Ectodermal cell (in vitro differentiated cells): Measurements from ENCODE around the gene ACTG1.

Experiments
- H3K27ac ChIP-seq: 2 replicates; pipeline ENCODE4 v1.7.0; 2013; ENCODE audit warnings: mild to moderate bottlenecking, low read depth, low read length; ENCODE audit not compliant: insufficient read depth, poor library complexity, severe bottlenecking
- H3K27me3 ChIP-seq: 2 replicates; pipeline ENCODE4 v1.7.0; 2013; ENCODE audit warnings: mild to moderate bottlenecking, low read length; ENCODE audit not compliant: insufficient read depth, control insufficient read depth, poor library complexity, severe bottlenecking
- H3K36me3 ChIP-seq: one replicate; pipeline ENCODE4 v1.7.0; 2013; ENCODE audit warnings: low read length; ENCODE audit not compliant: control insufficient read depth, insufficient read depth
- H3K4me1 ChIP-seq: one replicate; pipeline ENCODE4 v1.7.0; 2013; ENCODE audit warnings: low read length; ENCODE audit not compliant: control insufficient read depth, insufficient read depth
- H3K4me3 ChIP-seq: 2 replicates; pipeline ENCODE4 v1.7.0; 2013; ENCODE audit warnings: low read depth, low read length, control low read depth; ENCODE audit not compliant: insufficient read depth
- H3K9me3 ChIP-seq: 2 replicates; pipeline ENCODE4 v1.7.0; 2013; ENCODE audit warnings: mild to moderate bottlenecking, low read length, moderate library complexity; ENCODE audit not compliant: control insufficient read depth
- WGBS, 2 experiments: methylation state at CpG; one replicate each; pipeline ENCODE4 v1.1.7; 2013; ENCODE audit warnings: missing lambda C conversion rate in 2 of 2; 5-methylcytosine and 5-hydroxymethylcytosine counted together

The ACTG1 gene

GRCh38 chr17:81552244-81553017 is 39.8 kb upstream of the ACTG1 start, which contains the start of gene FAAP100:
FAAP100 (minus strand) TSS chr17:81552353; CDS start chr17:81552330, 23 bp downstream.
- 0 to 1% methylated on average over 85 of the region's 85 CpGs for WGBS, 2 experiments
- no peaks in the 10 kb centered on the region for H3K27me3 ChIP-seq
- H3K36me3 ChIP-seq, result peaks cover 13% of the 10 kb centered on the region
- no peaks in the 10 kb centered on the region for H3K9me3 ChIP-seq
- H3K27ac ChIP-seq, result no peak within 1 kb of the TSS
- H3K4me1 ChIP-seq, result peaks cover 11% of the 10 kb centered on the region
- peak within 1 kb of the TSS; percentile 79 for H3K4me3 ChIP-seq

GRCh38 chr17:81551458-81552243 is 39.1 kb upstream of the ACTG1 start:
- H3K4me1 ChIP-seq, result peaks cover 11% of the 10 kb centered on the region
- 4 to 5% methylated on average over 69 of the region's 69 CpGs for WGBS, 2 experiments

GRCh38 chr17:81550830-81551457 is 38.3 kb upstream of the ACTG1 start:
- Histone ChIP-seq H3K4me1 (peaks cover 11% of the 10 kb centered on the region), H3K9me3 (no peaks in the 10 kb centered on the region), H3K4me3 (peak overlapping the region; percentile 79), H3K36me3 (peaks cover 16% of the 10 kb centered on the region), H3K27ac (no peak overlapping the region), H3K27me3 (no peaks in the 10 kb centered on the region)
- WGBS, 2 experiments, result 91% methylated on average over 27 of the region's 27 CpGs

More at GRCh38 chr17:81551458-81552243, 39.1 kb upstream of the ACTG1 start:
- Histone ChIP-seq H3K36me3 (peaks cover 17% of the 10 kb centered on the region), H3K4me3 (peak overlapping the region; percentile 79), H3K27ac (no peak overlapping the region), H3K27me3 (no peaks in the 10 kb centered on the region), H3K9me3 (no peaks in the 10 kb centered on the region)

- Histone ChIP-seq H3K4me3 (no peak overlapping the region), H3K27me3 (no peaks in the 10 kb centered on the region), H3K27ac (no peak overlapping the region), H3K4me1 (peaks cover 11% of the 10 kb centered on the region), H3K36me3 (peaks cover 20% of the 10 kb centered on the region), H3K9me3 (no peaks in the 10 kb centered on the region)
- WGBS, 2 experiments, result 96 to 97% methylated on average over 15 of the region's 15 CpGs
Measured at GRCh38 chr17:81550285-81550684, 37.7 kb upstream of the ACTG1 start.

GRCh38 chr17:81549826-81550225 is 37.2 kb upstream of the ACTG1 start:
- H3K36me3 ChIP-seq, result peaks cover 20% of the 10 kb centered on the region

GRCh38 chr17:81549031-81549557 is 36.5 kb upstream of the ACTG1 start:
- 93 to 96% methylated on average over 16 of the region's 16 CpGs for WGBS, 2 experiments
- peaks cover 20% of the 10 kb centered on the region for H3K36me3 ChIP-seq

More at GRCh38 chr17:81549826-81550225, 37.2 kb upstream of the ACTG1 start:
- H3K4me1 ChIP-seq, result peaks cover 11% of the 10 kb centered on the region
- no peak overlapping the region for H3K27ac ChIP-seq
- no peaks in the 10 kb centered on the region for H3K27me3 ChIP-seq
- WGBS, 2 experiments, result 92 to 95% methylated on average over 8 of the region's 8 CpGs
- no peak overlapping the region for H3K4me3 ChIP-seq
- no peaks in the 10 kb centered on the region for H3K9me3 ChIP-seq

GRCh38 chr17:81547614-81547982 is 35.0 kb upstream of the ACTG1 start:
- peaks cover 5% of the 10 kb centered on the region for H3K4me1 ChIP-seq
- WGBS, 2 experiments, result 89% methylated on average over 14 of the region's 14 CpGs

More at GRCh38 chr17:81549031-81549557, 36.5 kb upstream of the ACTG1 start:
- Histone ChIP-seq H3K4me3 (no peak overlapping the region), H3K4me1 (peaks cover 11% of the 10 kb centered on the region), H3K27ac (no peak overlapping the region), H3K9me3 (no peaks in the 10 kb centered on the region), H3K27me3 (no peaks in the 10 kb centered on the region)

GRCh38 chr17:81546906-81547613 is 34.5 kb upstream of the ACTG1 start:
- Histone ChIP-seq H3K27me3 (no peaks in the 10 kb centered on the region), H3K27ac (no peak overlapping the region), H3K36me3 (peaks cover 20% of the 10 kb centered on the region), H3K4me1 (peaks cover 5% of the 10 kb centered on the region), H3K9me3 (no peaks in the 10 kb centered on the region), H3K4me3 (no peak overlapping the region)
- WGBS, 2 experiments, result 92 to 93% methylated on average over 36 of the region's 36 CpGs

More at GRCh38 chr17:81547614-81547982, 35.0 kb upstream of the ACTG1 start:
- Histone ChIP-seq H3K4me3 (no peak overlapping the region), H3K36me3 (peaks cover 20% of the 10 kb centered on the region), H3K27ac (no peak overlapping the region), H3K27me3 (no peaks in the 10 kb centered on the region), H3K9me3 (no peaks in the 10 kb centered on the region)

GRCh38 chr17:81545160-81545949 is 32.8 kb upstream of the ACTG1 start:
- Histone ChIP-seq H3K4me1 (no peaks in the 10 kb centered on the region), H3K27me3 (no peaks in the 10 kb centered on the region), H3K4me3 (no peak overlapping the region), H3K9me3 (no peaks in the 10 kb centered on the region), H3K27ac (no peak overlapping the region), H3K36me3 (peaks cover 23% of the 10 kb centered on the region)
- WGBS, 2 experiments, result 90 to 92% methylated on average over 24 of the region's 24 CpGs
